ENCODE data around the gene PHETA1.

GRCh38 chr12:111406474-111407376, 37.8 kb upstream of the PHETA1 start:
- TF ChIP-seq CTCF (IDR thresholded peaks at IDR 0.05; ENCODE audit: poor library complexity, severe bottlenecking) = no peak
- TF ChIP-seq EZH2 (IDR thresholded peaks at IDR 0.05; ENCODE audit: borderline replicate concordance, insufficient read depth, low read length, poor library complexity, severe bottlenecking) = no peak
